SK-N-SH (cell line): ENCODE measurements around the gene NTSR2. TPM values are rescaled to one million over a fixed set of nuclear protein-coding genes. Genes with fewer than 3 reads are reported as not detected.

ENCODE experiments used
- CTCF ChIA-PET: fragments of 300-600, 350-600 bp; formaldehyde crosslinking; extraction: SDS; loops from one replicate; lab custom pipeline; 2021; lab: Yijun Ruan, JAX
- POLR2A ChIA-PET: fragments of 350-600 bp; sonication (Branson Sonifier 250); formaldehyde crosslinking; extraction: SDS; loops from one replicate; lab custom pipeline; 2020; ENCODE audit warnings: antibody characterized with exemption, inconsistent platforms; lab: Yijun Ruan, JAX
- DNase-seq: peaks from one replicate; pipeline ENCODE4 v3.0.0; 2012
- H2AFZ ChIP-seq: fragments of 200-600 bp; sonication (generic); 2 replicates; pipeline ENCODE4 v1.8.1; 2016; ENCODE audit warnings: antibody characterized with exemption, mild to moderate bottlenecking, low read depth
- H3F3A ChIP-seq: fragments of 200-600 bp; sonication (generic); replicated peaks from 2 replicates; pipeline ENCODE3; 2016; ENCODE audit warnings: antibody characterized with exemption, mild to moderate bottlenecking; ENCODE audit not compliant: insufficient read depth
- H3K27ac ChIP-seq, 2 experiments: fragments of 200-500 bp in 1 of 2; fragments of 200-600 bp in 1 of 2; sonication (Bioruptor generic) in 1 of 2; sonication (generic), shearing (Covaris generic) in 1 of 2; 2 replicates each; pipeline versions ENCODE4 v1.5.1 to v1.6.1; 2014 to 2016; ENCODE audit warnings: low read depth in 2 of 2, inconsistent platforms in 1 of 2, low read length in 1 of 2, mild to moderate bottlenecking in 1 of 2, mixed read lengths in 1 of 2
- H3K27me3 ChIP-seq: fragments of 200-600 bp; sonication (generic), shearing (Covaris generic); 2 replicates; pipeline ENCODE4 v1.6.1; 2016; ENCODE audit warnings: mixed run types; ENCODE audit not compliant: insufficient read depth
- H3K36me3 ChIP-seq, 2 experiments: fragments of 200-500 bp in 1 of 2; fragments of 200-600 bp in 1 of 2; sonication (Bioruptor generic) in 1 of 2; sonication (generic) in 1 of 2; replicated peaks in 1 of 2; 2 replicates each; pipeline versions ENCODE3 to v1.5.1; 2014 to 2016; ENCODE audit warnings: low read length in 1 of 2, mild to moderate bottlenecking in 1 of 2; ENCODE audit not compliant: insufficient read depth in 2 of 2, control insufficient read depth in 1 of 2
- H3K4me1 ChIP-seq, 2 experiments: fragments of 200-500 bp in 1 of 2; fragments of 200-600 bp in 1 of 2; sonication (Bioruptor generic) in 1 of 2; sonication (generic), shearing (Covaris generic) in 1 of 2; 2 replicates each; pipeline versions ENCODE4 v1.5.1 to v1.6.1; 2014 to 2016; ENCODE audit warnings: low read depth in 1 of 2, low read length in 1 of 2, mixed run types in 1 of 2; ENCODE audit not compliant: insufficient read depth in 2 of 2, control insufficient read depth in 1 of 2
- H3K4me2 ChIP-seq: fragments of 200-600 bp; sonication (generic), shearing (Covaris generic); 2 replicates; pipeline ENCODE4 v1.6.1; 2017; ENCODE audit warnings: mixed run types
- H3K4me3 ChIP-seq, 2 experiments: fragments of 200-500 bp in 1 of 2; fragments of 200-600 bp in 1 of 2; sonication (Bioruptor generic) in 1 of 2; sonication (generic), shearing (Covaris generic) in 1 of 2; 2 replicates each; pipeline versions ENCODE4 v1.5.1 to v1.8.1; 2014 to 2016; ENCODE audit warnings: low read depth in 2 of 2, inconsistent platforms in 1 of 2, low read length in 1 of 2, mild to moderate bottlenecking in 1 of 2, mixed read lengths in 1 of 2, moderate library complexity in 1 of 2
- H3K79me2 ChIP-seq: fragments of 200-600 bp; sonication (generic); 2 replicates; pipeline ENCODE4 v1.8.1; 2017; ENCODE audit warnings: mild to moderate bottlenecking; ENCODE audit not compliant: insufficient read depth
- H3K9ac ChIP-seq: fragments of 200-600 bp; sonication (generic); 2 replicates; pipeline ENCODE4 v1.6.1; 2017; ENCODE audit warnings: mixed run types
- H3K9me2 ChIP-seq: fragments of 200-600 bp; sonication (generic); 2 replicates; pipeline ENCODE4 v1.6.1; 2017; ENCODE audit warnings: mixed run types
- H3K9me3 ChIP-seq: fragments of 200-600 bp; sonication (generic); 2 replicates; pipeline ENCODE4 v1.6.1; 2017; ENCODE audit warnings: mixed run types, mild to moderate bottlenecking, moderate library complexity
- H4K20me1 ChIP-seq: fragments of 200-600 bp; sonication (generic); 2 replicates; pipeline ENCODE4 v1.6.1; 2017; ENCODE audit warnings: mild to moderate bottlenecking, mixed run types; ENCODE audit not compliant: insufficient read depth
- CHD2 ChIP-seq: fragments of 150-350 bp; IDR thresholded peaks from 2 replicates; pipeline ENCODE4 v1.6.1; 2018; ENCODE audit warnings: low read length; ENCODE audit not compliant: partially characterized antibody
- ELF1 ChIP-seq: IDR thresholded peaks from 2 replicates; pipeline ENCODE4 v1.4.0; 2012
- EP300 ChIP-seq, 2 experiments: IDR thresholded peaks; 2 replicates each; pipeline versions ENCODE4 v1.4.0 to v1.6.1; 2012; ENCODE audit warnings: borderline replicate concordance in 1 of 2, low read depth in 1 of 2, low read length in 1 of 2
- EZH2phosphoT487 ChIP-seq: fragments of 200-600 bp; sonication (generic); IDR thresholded peaks from 2 replicates; pipeline ENCODE4 v1.6.1; 2017; ENCODE audit warnings: low read depth, mixed run types, mild to moderate bottlenecking, antibody characterized with exemption, moderate library complexity, borderline replicate concordance
- FOSL2 ChIP-seq: IDR thresholded peaks from 2 replicates; pipeline ENCODE4 v1.4.0; 2012; ENCODE audit warnings: low read depth, mild to moderate bottlenecking, moderate library complexity, borderline replicate concordance
- FOXM1 ChIP-seq: IDR thresholded peaks from 2 replicates; pipeline ENCODE4 v1.4.0; 2012; ENCODE audit warnings: low read depth, mild to moderate bottlenecking
- GATA2 ChIP-seq: sonication (generic); formaldehyde crosslinking; IDR thresholded peaks from 2 replicates; pipeline ENCODE4 v1.5.0; 2020; ENCODE audit warnings: mild to moderate bottlenecking, missing genetic modification reagents
- MEF2A ChIP-seq: IDR thresholded peaks from 2 replicates; pipeline ENCODE4 v1.4.0; 2012; ENCODE audit warnings: low read depth, borderline replicate concordance
- NRF1 ChIP-seq: IDR thresholded peaks from 2 replicates; pipeline ENCODE4 v1.6.1; 2012; ENCODE audit warnings: low read depth, mild to moderate bottlenecking, low read length
- POLR2AphosphoS5 ChIP-seq: IDR thresholded peaks from 2 replicates; pipeline ENCODE4 v1.6.1; 2012; ENCODE audit warnings: low read depth, low read length
- RAD21 ChIP-seq: IDR thresholded peaks from 2 replicates; pipeline ENCODE4 v1.6.1; 2012; ENCODE audit warnings: mild to moderate bottlenecking, low read length
- RFX5 ChIP-seq: IDR thresholded peaks from 2 replicates; pipeline ENCODE4 v1.6.1; 2012; ENCODE audit warnings: mild to moderate bottlenecking, improper control_type of control experiment, low read length
- SIN3A ChIP-seq: IDR thresholded peaks from 2 replicates; pipeline ENCODE4 v1.6.1; 2012; ENCODE audit warnings: low read depth, mild to moderate bottlenecking, low read length, moderate library complexity, borderline replicate concordance
- SMC3 ChIP-seq: IDR thresholded peaks from 2 replicates; pipeline ENCODE4 v1.6.1; 2012; ENCODE audit warnings: low read depth, low read length, improper control_type of control experiment
- YY1 ChIP-seq: IDR thresholded peaks from 2 replicates; pipeline ENCODE4 v1.4.0; 2012; ENCODE audit warnings: low read depth, mild to moderate bottlenecking
- WGBS: methylation state at CpG from one replicate; pipeline ENCODE4 v1.1.6; 2017; ENCODE audit warnings: low lambda C conversion rate; 5-methylcytosine and 5-hydroxymethylcytosine counted together
- polyA plus RNA-seq, 3 experiments: library from polyadenylated mRNA; depleted of rRNA; stranded (reverse); fragments of >200 nt; gene quantifications; 2 replicates each; pipeline ENCODE4 v1.2.3, GENCODE V29; 2012
- TF ChIP-seq, protein P1 (sequence below): IDR thresholded peaks from 2 replicates; pipeline ENCODE4 v1.4.0; 2012; ENCODE audit warnings: low read depth, borderline replicate concordance
- TF ChIP-seq, protein P2 (sequence below): fragments of 150-350 bp; IDR thresholded peaks from 2 replicates; pipeline ENCODE4 v1.6.1; 2017; ENCODE audit warnings: antibody characterized with exemption, low read length, low read depth, borderline replicate concordance

The NTSR2 gene
- polyA plus RNA-seq, 1 of the 3 experiments (the other 2 are of a cell fraction) = not detected

DNA sequence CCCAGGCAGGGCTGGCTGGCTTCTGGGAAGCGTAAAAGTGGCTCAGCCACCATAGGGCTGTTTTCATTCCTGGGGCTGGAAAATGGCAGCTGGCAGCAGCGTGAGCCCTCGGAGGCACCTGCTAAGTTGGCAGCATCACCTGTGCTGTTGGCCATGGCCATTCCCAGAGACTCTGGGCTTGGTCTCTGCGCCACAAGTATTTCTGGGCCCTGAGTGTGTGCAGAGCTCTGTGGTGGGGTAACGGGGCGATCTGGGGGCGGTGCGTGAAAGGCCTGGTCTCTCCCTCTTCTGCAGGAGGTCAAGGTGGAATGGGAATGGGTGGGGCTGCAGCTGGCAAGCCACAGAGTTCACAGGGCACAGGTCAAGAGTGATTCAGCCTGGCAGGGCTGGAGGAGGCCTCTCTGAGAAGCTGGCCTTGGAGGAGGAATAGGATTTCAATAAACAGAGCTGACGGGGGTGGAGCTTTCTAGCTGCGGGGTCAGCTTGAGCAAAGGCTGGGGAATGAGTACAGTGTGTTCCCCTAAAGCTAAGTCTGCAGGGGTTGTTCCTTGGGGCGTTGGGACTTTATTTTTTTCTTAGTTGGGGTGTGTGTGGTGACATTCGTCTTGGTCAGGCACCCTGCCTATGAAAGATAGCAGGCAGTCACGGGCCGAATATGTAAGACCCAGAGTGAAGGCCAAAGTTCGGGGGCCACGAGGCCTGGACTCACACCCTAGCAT, 10.3 kb upstream of the NTSR2 start (continued):
- TF ChIP-seq, protein P1, sequence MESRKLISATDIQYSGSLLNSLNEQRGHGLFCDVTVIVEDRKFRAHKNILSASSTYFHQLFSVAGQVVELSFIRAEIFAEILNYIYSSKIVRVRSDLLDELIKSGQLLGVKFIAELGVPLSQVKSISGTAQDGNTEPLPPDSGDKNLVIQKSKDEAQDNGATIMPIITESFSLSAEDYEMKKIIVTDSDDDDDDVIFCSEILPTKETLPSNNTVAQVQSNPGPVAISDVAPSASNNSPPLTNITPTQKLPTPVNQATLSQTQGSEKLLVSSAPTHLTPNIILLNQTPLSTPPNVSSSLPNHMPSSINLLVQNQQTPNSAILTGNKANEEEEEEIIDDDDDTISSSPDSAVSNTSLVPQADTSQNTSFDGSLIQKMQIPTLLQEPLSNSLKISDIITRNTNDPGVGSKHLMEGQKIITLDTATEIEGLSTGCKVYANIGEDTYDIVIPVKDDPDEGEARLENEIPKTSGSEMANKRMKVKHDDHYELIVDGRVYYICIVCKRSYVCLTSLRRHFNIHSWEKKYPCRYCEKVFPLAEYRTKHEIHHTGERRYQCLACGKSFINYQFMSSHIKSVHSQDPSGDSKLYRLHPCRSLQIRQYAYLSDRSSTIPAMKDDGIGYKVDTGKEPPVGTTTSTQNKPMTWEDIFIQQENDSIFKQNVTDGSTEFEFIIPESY = no peak
- TF ChIP-seq MEF2A = no peak
- TF ChIP-seq RFX5 = no peak
- no peak for TF ChIP-seq FOXM1

DNA sequence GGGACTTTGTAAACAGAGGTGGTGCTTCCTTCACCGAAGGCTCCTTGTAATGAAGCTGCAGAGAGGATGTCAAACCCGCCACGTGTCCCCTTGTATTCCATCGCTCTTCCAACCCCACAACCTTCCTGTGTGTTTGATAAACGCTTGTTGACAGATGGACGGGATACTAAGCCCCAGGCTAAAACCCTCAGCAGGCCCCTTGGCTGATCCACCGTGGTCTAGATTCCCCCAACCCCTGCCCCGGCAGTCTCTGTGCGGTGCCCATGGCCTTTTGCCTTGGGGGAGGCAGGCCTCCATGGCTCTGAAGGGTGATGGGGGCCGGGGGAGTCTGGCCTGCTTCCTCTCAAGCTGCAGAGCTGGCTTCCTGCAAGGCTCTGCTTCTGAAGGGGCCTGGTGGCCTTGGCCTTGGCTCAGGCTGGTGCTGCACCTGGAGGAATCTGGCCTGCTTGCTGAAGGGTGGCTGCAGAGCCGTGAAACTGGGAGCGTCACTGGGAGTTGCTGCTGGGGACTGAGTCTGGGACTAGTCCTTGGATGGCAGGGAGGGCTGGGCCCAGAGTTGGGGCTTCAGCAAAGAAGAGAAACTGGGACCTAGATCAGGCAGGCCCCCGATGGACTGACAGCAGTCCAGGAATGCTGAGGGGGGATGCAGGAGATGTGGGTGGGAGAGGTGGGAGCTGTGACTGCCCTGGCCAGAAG, 9.6 kb upstream of the NTSR2 start:
- H3K4me2 ChIP-seq = no peak overlapping the region
- peak overlapping the region in 1 of 2 experiments; percentile 23; a peak in 1 of 4 replicates for H3K27ac ChIP-seq
- no peaks in the 10 kb centered on the region for H3K79me2 ChIP-seq
- ChIA-PET POLR2A (no interaction called here), CTCF (interaction anchor here (1.0 to 31.9 kb wide), 11 partner anchors 9 to 202 kb away, joined by 3 to 886 read pairs (median 9); partner anchors contain the start of genes LPIN1 and NTSR2)
- H3F3A ChIP-seq = no peaks in the 10 kb centered on the region
- no peaks in the 10 kb centered on the region for H3K36me3 ChIP-seq
- H3K9ac ChIP-seq = no peak overlapping the region
- no peak for TF ChIP-seq MEF2A
- TF ChIP-seq, protein P2, sequence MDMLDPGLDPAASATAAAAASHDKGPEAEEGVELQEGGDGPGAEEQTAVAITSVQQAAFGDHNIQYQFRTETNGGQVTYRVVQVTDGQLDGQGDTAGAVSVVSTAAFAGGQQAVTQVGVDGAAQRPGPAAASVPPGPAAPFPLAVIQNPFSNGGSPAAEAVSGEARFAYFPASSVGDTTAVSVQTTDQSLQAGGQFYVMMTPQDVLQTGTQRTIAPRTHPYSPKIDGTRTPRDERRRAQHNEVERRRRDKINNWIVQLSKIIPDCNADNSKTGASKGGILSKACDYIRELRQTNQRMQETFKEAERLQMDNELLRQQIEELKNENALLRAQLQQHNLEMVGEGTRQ = no peak
- TF ChIP-seq SIN3A = no peak
- TF ChIP-seq EP300 (IDR thresholded peaks at IDR 0.05; ENCODE audit: borderline replicate concordance in 1 of 2, low read depth in 1 of 2, low read length in 1 of 2) = no peak
- TF ChIP-seq GATA2 (CRISPR knock-in tag) = no peak
- no peak for TF ChIP-seq FOXM1
- no peak for TF ChIP-seq ELF1
- no peak for TF ChIP-seq EZH2phosphoT487
- TF ChIP-seq POLR2AphosphoS5 = no peak
- TF ChIP-seq NRF1 = no peak
- TF ChIP-seq YY1 = no peak
- no peak for TF ChIP-seq SMC3
- no peak for TF ChIP-seq RAD21
- no peak for TF ChIP-seq CHD2
- TF ChIP-seq FOSL2 = no peak
- no peaks in the 10 kb centered on the region for H4K20me1 ChIP-seq
- no peak overlapping the region for H2AFZ ChIP-seq
- H3K4me3 ChIP-seq = no peak overlapping the region
- peaks cover 0 to 19% of the 10 kb centered on the region in 2 experiments; a peak in 1 of 4 replicates for H3K4me1 ChIP-seq
- no peak for DNase-seq
- WGBS = 79% methylated on average over 12 of the region's 13 CpGs
- H3K9me3 ChIP-seq = no peaks in the 10 kb centered on the region
- peaks cover 14% of the 10 kb centered on the region; the same call in 1 of the 2 replicates for H3K27me3 ChIP-seq
- H3K9me2 ChIP-seq = no peaks in the 10 kb centered on the region
